Stimulated activated CD4-positive, alpha-beta T cell treated with anti-CD3 and anti-CD28 coated beads, Interleukin-1b, Interleukin-23, amount 100 ng/mL, for 24 hours (primary cell): ENCODE results near the gene ATE1.
"Not testable (repeated sequence)": the region's sequence is repeated elsewhere in the genome, so short reads cannot be mapped to it uniquely, and the experiment has no call there.

ENCODE experiments used
- DNase-seq, 4 experiments: peaks; one replicate each; pipeline ENCODE4 v3.0.0-alpha.2; 2020; ENCODE audit warnings: low read depth in 4 of 4, low spot score in 1 of 4

Gene ATE1

DNA sequence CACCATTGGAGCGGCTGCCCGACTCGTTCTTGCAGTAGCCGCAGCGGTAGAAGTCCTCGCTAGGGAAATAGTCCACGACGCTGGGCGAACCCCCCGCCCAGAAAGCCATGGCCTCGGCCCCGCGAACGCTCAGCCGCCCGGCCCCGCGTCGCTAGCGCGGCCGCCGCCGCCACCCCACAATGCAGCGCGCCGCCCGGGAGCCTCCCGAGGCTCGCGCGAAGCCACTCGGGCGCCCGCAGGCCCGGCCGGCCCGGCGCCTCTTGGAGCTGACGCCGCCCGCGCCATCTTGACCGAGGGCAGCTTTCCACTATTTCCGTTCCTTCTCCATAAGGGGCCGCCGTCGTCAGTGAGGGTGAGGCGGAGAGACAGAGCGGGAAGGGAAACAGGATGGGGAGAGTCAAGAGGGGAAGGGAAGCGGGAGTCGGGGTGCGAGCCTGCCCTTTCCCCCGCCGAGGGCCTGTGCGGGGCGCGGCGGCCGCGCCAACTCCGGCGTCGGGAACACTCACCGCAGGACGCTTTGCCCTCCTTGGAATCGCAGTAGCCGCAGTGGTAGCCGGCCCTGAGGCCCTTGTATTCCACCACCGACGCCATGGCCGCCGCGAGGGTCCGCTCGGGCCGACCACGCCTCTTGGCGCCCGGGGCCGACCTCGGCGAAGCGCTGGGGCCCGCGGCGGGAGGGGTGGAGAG lies at the start of gene ATE1:
ATE1 (minus strand) TSS at position 191 of the 687 bp plus-strand sequence; CDS start at position 109, 82 bp downstream.
- peak; percentile 56 to 73 (median 69) for DNase-seq

- DNase-seq, result no peak
Observed at GRCh38 chr10:121976607-121977006, 48.8 kb upstream of the ATE1 start.

- no peak for DNase-seq
Observed at GRCh38 chr10:121975295-121976086, 47.7 kb upstream of the ATE1 start.

GRCh38 chr10:121974535-121975294 lies 46.9 kb upstream of the ATE1 start, which contains the start of gene NSMCE4A:
NSMCE4A (minus strand) TSS chr10:121975217; CDS start chr10:121975165, 52 bp downstream.
- peak; percentile 45 to 69 (median 58) for DNase-seq

GRCh38 chr10:121974019-121974534 lies 46.2 kb upstream of the ATE1 start:
- no peak for DNase-seq

DNA sequence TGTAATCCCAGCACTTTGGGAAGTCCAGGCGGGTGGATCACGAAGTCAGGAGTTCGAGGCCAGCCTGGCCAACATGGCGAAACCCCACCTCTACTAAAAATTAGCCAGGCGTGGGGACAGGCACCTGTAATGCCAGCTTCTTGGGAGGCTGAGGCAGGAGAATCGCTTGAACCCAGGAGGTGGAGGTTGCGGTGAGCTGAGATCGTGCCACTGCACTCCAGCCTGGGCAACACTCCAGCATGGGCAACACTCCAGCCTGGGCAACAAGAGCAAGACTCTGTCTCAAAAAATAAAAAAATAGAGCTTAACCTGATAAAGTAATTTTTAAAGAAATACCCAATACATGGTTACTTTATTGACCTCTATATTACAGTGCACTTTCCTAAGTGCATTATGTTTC lies 41.3 kb upstream of the ATE1 start:
- DNase-seq, result not testable (repeated sequence)

DNA sequence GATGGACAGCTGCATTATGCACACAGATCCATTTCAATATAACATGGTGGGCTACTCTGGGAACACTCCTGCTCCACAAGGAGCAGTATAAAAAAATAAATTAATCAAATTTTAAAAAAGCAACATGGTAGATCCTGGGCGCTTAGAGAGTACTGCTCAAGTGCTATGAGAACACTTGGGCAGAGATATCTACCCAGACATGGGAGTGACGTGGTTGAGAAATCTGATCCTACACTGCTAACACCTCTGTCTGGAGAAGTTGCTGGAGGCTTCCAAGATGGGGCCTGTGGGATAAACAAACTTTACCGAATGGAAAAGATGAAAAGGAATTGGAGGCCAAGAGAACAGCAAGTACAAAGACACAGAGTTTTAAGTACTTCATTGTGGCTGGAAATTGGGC lies 38.2 kb upstream of the ATE1 start:
- no peak for DNase-seq

- DNase-seq, result no peak
Observed at GRCh38 chr10:121961456-121961855, 33.6 kb upstream of the ATE1 start.

- no peak for DNase-seq
Observed at GRCh38 chr10:121959671-121960070, 31.8 kb upstream of the ATE1 start.

GRCh38 chr10:121956111-121957061 lies 28.6 kb upstream of the ATE1 start:
- no peak for DNase-seq

DNA sequence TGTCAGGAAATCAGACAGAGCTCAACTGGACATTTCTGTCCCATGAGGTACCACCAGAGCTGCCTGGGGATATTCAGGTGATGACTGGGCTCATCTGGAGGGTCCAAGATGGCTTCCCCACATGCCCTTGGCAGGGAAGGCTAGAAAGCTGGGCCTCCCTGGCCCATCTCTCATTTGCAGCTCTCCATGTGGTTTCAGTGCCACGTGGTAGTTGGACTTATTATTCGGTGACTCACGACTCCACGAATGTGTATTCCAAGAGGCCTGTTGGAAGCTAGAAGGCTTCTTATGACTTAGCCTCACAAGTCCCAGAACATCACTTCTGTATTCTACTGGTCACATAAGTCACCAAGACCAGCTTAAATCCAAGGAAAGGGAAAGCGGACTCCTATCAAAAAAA lies 24.4 kb upstream of the ATE1 start:
- DNase-seq, result no peak

GRCh38 chr10:121949451-121949850 lies 21.6 kb upstream of the ATE1 start:
- DNase-seq, result no peak

DNA sequence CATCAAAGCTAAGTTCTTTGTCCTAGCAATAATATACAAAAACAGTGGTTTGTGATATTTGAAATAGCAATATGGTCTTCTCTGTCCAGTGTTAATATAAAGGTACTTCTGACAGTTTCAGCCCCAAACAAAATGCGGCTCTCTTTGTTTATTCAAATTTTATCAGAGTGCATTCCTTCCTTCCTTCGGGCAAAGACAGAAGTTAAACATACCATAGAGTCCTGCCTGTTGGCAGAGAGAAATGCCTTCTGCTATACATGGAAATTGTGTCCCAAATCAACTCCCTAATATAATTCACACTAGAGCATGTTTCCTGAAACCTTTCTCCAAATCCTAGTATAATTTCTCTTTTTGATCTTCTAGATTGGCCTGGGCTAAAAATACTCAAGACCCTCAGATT lies 21.2 kb upstream of the ATE1 start:
- DNase-seq, result no peak

DNA sequence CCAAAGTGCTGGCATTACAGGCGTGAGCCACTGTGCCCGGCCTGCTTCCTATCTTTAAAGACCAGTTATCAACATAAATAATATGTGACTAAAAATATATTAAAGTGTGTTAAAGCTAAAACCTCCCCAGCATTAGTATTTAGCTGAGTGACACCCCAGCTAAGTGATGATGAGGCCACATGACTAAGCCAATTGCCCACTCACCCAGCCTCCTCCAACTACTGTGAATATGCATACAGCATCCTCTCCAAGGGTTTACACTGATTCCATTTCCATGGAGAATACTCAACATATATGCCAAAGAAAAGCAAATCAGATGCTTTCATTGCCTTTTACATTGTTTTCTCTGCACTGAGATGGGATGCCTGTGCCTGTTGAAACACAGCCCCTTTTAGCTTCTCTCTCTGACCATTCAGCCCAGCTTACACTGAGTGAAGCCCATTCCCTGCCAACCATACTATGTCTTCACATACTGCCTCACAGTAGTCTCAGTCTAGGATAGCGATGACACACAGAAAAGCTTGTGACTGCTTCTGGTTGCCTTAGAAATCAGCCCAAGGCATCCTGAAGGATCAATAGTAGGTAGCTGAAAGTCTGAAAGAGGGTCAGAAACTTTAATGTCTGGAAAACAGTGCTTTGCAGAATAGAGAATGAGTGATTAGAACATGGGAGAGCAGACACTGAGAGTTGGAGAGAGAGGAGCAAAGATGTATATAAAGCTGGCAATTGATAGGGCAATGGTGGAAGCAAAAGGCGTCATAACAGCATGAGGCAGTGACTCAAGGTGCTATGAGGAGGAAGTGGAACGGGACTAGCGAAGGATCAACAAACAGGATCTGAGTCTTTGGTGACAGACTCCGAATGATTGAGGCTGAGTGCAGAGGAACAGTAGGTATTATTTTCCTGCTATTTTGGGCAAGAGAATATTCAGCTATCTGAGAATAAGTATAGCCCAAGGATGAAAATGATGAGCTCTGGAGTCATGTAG lies 19.8 kb upstream of the ATE1 start:
- no peak for DNase-seq

- DNase-seq, result no peak
Observed at GRCh38 chr10:121942749-121943416, 15.1 kb upstream of the ATE1 start.

GRCh38 chr10:121941532-121941931 lies 13.7 kb upstream of the ATE1 start:
- DNase-seq, result no peak

- DNase-seq, result no peak
Observed at GRCh38 chr10:121936295-121936694, 8.5 kb upstream of the ATE1 start.

GRCh38 chr10:121935702-121936101 lies 7.9 kb upstream of the ATE1 start:
- no peak for DNase-seq
